8988T (cell line): ENCODE measurements around the gene ENTREP3.
"Not testable (repeated sequence)": the region's sequence is repeated elsewhere in the genome, so short reads cannot be mapped to it uniquely, and the experiment has no call there.

Experiments used
- DNase-seq: peaks from one replicate; pipeline ENCODE4 v3.0.0; 2011

The ENTREP3 gene

DNA sequence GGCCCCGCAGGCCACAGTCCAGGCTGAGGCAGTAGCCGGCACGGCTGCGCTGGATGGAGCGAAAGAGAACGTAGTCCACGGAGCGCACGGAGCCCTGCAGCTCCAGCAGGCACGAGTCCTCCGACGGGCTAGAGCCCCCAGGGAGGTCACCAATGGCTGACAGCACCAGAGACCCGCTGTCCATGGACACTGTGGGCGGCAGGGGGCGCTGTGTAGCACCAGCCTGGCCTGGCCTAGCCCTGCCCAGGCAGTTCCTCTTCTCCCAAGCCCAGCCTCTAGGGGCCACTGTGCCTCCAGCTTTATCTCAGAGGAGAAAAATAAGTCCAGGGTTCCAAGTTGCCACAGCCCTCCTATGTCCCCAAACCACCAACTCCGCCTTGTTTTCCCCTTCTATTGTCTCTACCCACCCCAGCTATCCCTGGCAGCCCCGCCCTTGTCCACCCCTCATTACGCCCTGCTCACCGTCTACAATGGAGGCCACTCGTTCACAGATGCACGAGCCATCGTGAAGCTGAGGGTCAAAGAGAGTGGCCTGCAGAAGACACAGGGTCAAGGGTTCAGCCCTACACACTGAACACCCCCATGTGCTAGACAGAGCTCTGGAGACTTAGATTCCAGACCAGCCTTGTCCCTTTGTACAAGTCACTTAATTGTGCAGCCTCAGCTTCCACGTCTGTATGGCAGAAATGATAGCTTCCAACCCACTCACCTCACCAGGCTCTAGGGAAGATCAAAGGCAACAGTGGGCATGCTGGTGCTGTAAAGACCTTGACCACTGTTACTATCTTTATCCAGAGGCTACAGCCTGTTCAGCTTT lies 4.4 kb downstream of the ENTREP3 start:
- peak; percentile 98 for DNase-seq

DNA sequence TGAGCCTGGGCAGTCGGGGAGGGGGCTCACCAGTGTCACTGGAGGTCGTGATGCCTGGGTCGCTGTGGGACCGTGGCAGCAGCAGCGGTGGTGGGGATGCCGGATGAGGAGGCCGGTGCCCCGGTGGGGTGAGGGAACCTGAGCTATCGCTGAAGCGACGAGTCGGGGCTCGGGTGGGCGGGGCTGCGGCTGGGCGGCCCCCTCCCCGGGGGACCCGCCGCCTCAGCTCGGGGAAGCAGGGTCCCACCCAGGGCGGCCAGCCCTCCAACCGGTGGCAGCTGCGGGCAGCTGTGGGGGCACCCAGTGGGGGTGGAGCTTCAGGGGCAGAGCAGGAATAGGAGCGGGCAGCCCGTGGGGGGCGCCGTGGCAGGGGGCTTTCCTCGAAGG lies 5.0 kb downstream of the ENTREP3 start:
- DNase-seq = no peak

DNA sequence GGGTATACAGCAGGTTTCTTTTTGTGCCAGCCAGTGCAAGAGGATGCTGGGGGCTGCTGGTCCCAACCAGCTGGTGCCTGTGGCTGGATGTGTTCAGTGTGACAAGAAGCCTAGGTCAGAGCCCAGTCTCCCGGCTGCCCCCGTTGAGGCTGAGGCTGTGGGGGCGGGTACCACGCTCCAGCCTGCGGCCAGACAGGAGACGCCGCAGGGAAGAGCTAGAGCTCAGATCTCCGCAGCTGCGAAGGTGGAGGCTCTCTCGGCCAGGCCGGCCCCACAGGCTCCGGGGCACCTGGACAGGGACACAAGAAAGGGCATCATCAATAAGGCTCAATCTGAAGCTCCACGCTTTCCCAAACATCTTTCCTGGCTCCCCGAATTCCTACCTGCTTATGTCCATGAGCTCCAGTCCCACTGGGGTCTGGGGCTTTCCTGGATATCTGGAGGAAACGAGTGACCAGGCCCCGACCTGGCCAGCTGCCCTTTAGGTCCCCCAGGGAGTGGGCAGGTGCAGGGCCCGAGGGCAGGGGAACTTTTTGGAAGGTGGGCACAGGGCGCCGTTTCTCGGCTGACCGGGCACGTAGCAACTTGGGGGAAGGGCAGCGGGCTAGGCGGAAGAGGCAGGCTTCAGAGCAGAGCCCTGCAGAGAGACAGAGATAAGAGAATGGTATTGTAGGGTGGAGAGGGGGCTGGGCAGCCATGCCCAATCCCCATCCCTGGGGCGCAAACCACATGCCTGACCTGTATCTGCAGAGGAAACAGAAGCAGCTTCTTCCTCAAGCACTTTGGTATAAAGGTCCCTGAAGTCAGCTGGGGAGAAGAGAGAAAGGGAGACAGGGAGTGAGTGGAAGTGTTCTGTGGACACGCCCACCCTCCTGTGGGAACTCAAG lies 7.4 kb downstream of the ENTREP3 start:
- DNase-seq = no peak

DNA sequence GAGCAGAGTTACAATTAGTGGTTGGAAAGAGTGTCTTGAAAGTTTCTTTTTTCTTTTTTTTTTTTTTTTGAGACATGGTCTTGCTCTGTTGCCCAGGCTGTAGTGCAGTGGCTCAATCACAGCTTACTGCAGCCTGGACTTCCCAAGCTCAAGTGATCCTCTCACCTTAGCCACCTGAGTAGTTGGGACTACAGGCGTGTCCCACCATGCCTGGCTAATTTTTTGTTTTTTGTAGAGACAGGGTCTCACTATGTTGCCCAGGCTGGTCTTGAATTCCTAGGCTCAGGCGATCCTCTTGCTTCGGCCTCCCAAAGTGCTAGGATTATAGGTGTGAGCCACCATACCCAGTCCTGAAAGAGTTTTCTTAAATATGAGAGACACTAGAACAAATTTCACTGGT lies 8.5 kb downstream of the ENTREP3 start:
- DNase-seq = not testable (repeated sequence)

DNA sequence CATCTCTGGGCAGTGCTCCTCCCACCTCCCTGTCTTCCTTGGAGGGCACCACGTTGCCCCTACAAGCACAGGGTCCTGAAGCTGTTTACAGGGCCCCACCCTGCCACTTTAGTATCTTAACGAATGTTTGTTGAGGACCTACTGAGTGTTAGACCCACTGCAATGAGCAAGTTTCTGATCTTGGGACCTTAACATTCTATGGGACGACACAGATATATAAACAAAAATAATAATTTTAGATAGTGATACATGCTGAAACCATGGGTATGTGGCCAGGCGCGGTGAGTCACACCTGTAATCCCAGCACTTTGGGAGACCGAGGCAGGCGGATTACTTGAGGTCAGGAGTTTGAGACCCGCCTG lies 10.1 kb downstream of the ENTREP3 start:
- DNase-seq = no peak

DNA sequence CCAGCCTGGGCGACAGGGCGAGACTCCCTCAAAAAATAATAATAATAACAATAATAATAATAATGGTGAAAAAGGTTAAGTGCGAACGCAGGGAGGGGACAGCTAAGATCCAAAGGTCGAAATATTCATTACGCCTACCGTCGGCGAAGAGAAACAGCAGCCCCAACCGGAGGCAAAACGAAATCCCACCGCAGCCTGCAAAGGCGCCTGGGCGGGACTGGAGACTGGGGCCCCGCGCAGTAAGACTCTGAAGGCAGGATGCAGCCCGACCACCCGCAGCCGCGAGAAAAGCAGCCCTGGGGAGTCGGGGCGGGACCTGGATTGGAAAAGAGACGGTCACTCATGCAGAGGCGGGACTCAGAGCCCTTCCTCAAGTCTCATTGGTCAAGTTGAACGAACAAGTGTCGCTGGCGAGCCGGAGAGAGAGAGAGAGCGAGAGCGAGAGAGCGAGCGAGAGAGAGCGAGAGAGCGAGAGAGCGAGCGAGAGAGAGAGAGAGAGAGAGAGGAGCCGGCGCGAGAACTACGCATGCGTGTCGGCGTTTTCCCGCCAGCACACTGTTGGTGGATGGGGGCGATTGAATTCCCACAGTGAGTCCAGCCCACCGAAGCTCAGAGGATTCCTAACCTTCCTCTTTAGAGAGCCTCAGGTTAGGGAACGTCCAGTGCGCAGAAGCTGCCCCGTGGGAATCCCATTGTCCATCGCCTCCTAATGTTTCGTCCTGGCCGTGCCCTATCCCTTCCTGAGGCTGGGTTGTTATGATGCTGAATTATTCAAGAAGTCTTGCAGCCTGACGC lies 10.7 kb downstream of the ENTREP3 start:
- peak; percentile 95 for DNase-seq

DNA sequence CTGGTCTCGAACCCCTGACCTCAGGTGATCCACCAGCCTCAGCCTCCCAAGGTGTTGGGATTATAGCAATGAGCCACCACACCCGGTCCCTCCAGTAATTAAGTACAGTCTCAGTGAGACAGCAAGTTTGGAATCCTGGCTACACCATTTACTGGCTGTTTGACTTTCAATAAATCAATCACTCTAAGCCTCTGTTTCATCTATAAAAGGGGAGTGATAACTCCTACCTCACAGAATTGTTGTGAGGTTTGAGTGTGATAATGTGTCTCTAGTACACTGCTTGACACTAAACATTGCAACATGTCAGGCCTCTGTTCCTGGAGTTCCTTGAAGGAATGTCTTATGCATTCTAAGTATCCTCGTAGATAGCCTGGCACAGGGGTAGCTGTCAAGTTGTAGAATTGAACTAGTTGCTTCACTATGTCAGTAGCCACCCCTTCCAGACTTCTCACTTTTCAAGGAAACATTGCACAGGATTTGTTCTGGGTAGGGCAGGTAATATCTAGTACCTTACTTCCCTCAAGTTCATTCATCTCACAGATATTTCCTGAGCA lies 12.4 kb downstream of the ENTREP3 start:
- no peak for DNase-seq

DNA sequence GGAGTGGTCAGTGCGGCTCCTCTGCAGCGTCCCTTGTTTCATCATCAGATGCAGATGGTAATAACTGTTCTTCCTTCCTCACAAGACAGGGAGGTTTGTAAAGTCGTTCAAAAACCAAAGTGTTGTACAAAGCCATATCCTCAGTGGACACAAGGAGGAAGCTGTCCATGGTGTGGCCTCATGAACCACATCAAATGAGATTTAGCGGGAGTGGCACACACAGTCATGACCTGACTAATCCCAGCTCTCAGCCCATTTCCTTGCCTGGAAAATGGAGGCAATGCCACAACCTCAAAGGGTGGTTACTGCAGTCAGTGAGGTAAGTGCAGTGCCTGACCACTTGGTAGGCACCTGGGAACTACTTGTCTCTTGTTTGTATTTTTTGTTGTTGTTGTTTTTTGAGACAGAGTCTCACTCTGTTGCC lies 13.4 kb downstream of the ENTREP3 start:
- DNase-seq = no peak

DNA sequence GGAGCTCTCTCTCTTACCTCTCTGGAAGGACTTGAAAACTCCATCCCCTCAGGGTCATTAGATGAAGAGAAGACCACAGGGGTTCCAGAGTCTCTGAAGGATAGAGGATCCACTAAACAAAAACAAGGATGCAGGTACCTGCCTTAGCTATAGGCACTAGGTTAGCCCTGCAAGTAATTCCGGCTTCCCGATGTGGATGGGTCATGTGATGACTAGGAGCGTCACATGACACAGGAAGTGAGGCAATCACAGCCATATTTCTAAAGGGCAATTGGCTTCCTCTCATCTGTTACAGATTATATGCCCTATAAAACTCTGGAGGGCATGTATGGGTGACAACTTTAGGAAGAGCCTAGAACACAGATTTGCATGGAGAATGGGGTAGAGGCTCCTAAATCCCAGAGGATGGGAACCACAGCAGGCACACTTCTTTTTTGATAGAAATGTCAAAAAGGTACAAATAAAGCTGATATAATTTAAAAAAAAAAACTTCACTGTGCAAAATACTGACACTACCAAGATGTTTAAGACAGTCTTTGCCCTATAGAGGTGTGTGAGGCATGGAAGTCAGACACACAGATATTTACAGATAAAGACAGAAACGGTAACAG lies 14.1 kb downstream of the ENTREP3 start:
- DNase-seq = no peak

DNA sequence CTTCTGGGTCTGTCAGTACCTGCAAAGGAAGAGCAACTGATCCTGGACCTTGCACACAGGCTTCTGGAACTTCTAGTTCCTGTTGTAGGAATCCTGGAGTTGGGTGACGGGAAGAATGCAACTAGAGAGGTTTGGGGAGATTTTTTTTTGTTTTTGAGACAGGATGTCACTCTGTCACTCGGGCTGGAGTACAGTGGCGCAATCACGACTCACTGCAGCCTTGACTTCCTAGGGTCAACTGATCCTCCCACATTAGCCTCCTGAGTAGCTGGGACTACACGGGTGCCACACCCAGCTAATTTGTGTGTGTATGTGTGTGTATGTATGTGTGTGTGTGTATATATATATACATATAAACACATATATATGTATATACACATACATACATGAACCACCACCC lies 18.8 kb downstream of the ENTREP3 start:
- DNase-seq = no peak

DNA sequence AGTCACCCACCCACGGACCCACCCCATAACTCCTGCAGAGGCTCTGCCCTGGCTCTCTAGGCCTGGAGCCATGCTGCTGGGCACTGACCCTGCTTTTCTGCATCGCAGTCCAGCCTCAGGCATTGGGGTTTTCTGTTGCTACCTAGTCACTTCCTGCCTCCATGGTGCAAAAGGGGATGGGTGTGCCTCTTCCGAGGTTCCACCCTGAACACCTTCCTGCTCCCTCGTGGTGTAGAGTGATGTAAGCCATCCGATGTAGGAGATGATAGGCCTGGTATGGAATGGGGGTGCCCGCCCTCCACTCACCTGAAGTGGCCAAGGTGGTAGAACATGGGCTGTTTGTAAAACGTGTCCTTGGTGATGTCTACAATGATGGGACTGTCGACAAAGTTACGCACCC lies 19.9 kb downstream of the ENTREP3 start:
- not testable (repeated sequence) for DNase-seq

DNA sequence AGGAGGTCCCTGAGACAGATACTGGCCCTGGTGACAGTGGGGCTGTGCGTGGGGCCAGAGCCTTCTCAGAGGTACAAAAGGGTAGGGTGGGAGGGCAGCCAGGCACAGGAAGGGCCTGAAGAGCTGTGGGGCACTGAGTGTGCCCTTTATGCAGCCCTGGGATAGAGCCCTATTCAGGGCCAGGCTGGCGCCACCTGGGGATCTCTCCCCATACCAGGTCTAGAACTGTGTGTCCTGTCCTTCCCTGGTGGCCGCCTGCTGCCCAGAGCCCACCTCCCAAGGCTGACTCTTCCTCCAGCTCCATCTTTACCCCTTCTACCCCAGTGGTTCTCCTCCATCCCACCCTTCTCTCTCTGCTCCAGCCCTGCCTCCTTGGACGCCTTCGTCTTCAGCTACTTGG lies 21.8 kb downstream of the ENTREP3 start:
- DNase-seq = not testable (repeated sequence)

DNA sequence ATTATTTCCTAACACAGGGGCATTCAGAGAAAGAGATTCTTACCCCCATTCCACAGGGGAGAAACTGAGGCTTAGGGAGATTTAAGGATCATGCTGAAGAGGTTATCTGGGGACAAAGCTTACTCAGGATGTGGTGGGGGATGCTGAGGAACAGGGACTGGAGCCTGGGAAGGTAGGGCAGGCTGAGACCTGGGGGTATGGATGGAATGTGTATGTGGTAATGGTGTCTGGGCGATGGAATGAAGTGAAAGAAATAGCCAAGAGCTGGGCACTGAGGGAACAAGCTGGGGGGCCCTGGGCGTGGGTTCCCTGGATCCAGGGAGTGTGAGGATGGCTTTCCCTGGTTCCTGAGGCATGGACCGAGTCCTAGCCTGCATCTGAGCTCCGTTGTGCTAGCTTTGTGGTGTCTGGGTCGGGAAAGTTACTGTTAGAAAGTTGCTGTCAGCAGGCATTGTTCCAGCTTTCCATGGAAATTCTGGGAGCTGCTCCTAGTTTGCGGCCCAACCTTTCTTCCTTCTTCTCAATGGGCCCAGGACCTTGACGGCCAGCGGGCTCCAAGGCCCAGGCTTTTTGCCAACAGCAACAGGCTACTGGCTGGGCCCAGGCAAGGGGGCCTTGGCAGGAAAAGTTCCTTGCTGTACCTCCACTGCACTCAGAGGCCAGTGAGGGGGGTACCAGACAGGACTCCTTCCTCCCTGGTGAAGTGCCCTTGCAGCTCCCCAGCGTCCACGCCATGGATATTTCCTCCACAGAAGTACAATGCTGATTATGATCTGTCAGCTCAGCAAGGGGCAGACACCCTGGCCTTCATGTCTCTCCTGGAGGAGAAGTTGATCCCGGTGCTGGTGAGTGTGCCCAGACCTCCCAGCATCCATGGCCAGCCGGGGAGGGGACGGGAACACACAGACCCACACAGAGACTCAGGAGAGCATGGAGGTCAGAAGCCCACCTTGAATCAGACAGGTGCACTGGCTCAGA lies 23.0 kb downstream of the ENTREP3 start:
- DNase-seq = not testable (repeated sequence)

DNA sequence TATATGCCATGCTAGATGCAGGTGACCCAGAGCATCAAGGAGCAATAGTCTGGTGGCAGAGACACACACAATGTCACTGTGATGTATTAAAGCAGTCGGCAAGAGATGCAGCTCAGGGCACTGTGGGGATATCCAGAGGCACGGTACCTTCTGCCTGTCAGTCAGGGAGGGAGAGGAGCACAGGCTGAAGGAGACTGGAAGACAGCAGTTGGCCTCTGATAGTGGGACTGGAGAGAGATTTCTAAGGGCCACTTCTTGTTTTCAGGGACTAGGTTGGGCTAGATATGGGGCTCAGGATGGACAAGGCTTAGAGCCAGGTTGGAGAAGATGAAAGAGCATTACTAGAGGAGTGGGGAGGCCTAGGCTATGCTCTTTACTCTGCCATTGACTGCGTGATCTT lies 24.0 kb downstream of the ENTREP3 start:
- not testable (repeated sequence) for DNase-seq

DNA sequence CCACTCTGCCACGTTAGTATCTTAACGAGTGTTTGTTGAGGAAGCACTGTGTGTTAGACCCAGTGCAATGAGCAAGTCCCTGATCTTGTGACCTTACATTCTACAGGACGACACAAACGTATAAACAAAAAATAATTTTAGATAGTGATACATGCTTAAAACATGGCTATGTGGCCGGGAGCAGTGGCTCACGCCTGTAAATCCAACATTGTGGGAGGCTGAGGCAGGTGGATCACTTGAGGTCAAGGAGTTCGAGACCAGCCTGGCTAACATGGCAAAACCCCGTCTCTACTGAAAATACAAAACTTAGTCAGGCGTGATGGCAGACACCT lies 27.2 kb downstream of the ENTREP3 start:
- no peak for DNase-seq

DNA sequence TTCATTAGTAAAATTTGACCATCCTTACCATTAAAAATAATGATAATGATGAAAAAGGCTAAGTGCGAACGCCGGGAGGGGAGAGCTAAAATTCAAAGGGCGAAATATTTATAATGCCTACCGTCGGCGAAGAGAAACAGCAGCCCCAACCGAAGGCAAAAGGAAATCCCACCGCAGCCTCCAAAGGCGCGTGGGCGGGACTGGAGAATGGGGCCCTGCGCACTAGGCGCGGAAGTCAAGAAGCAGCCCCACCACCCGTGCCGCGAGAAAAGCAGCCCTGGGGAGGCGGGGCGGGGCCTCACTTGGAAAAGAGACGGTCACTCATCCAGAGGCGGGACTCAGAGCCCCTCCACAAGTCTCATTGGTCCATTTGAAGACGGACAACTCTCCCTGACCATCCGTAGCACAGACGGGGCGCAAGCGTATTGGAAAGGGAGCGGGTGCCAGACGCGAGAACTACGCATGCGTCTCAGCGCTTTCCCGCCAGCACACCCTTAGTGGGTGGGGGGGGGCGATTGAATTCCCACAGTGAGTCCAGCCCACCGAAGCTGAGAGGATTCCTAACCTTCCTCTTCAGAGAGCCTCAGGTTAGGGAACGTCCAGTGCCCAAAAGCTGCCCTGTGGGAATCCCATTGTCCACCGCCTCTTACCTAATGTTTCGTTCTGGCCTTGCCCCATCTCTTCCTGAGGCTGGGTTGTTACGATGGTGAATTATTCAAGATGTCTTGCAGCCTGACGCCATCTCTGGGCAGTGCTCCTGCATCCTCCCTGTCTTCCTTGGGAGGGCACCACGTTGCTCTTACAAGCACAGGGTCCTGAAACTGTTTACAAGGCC lies 27.8 kb downstream of the ENTREP3 start:
- DNase-seq = peak; percentile 95

DNA sequence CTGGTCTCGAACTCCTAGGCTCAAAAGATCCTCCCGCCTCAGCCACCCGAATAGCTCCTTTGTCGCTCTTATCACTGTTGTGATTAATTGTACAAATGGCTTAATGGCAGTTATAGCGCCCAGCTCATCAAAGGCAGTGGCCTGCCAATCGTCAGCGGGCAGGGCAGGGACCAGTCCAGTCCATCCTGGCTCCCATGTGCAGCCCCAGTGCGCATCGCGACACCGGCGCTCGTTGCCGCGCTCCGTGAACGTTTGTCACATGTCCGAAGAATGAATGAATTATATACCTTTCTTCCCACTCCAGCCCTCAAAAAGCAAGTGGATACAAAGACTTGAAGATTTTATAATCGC lies 28.4 kb downstream of the ENTREP3 start:
- no peak for DNase-seq

DNA sequence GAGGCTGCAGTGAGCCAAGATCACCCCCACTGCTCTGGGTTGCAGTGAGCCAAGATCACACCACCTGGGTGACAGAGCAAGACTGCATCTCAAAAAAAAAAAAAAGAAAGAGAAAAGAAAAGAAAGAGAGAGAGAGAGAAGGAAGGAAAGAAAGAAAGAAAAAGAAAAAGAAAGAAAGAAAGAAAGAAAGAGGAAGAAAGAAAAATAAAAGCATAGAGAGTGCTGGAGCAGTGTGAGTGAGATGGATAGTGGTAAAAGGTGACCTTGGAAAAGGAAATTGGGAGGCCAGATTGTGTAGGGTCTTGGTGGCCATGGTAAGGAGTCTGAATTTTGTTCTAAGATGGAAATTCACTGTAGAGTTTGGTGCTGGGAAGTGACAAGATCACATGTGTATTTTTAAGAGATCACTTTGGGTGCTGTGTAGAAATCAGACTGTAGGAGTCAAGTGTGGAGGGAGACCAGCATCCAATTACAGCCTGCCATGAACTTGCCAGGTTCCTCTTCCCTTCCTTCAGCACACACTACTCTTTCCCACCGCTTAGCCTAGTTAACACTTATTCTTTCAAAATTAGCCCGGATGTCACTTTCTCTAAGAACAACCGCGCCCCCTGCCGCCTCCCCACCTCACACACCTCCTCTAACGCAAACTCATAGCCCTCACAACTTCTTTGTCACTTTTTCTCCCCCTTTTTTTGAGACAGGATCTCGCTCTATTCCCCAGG lies 28.9 kb downstream of the ENTREP3 start:
- no peak for DNase-seq

DNA sequence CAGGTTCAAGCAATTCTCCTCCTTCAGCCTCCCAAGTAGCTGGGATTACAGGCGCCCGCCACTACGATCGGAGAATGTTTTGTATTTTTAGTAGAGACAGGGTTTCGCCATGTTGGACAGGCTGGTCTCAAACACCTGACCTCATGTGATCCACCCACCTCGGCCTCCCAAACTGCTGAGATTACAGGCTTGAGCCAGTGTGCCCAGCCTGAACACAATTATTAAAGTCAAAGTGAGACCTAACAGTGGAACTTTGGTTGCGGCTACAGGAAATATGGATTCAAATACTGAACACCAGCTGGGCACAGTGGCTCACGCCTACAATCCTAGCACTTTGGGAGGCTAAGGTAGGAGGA lies 29.9 kb downstream of the ENTREP3 start:
- not testable (repeated sequence) for DNase-seq

DNA sequence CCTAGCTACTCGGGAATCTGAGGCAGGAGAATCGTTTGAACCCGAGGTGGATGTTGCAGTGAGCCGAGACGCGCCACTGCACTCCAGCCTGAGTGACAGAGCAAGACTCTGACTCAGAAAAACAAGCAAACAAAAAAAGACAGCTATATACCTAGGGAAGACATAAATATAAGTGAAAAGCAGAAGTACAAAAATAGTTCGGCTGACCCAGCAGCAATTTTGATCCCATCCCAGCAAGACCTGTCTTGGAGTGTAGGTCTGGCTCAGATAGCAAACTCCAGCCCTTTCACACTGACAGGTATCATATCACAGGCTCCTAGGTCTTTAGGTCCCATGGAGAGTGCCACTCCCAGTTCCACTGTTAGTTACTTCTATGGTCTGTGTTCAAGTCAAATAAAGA lies 32.2 kb downstream of the ENTREP3 start:
- no peak for DNase-seq
